NB4 (cell line): Measurements from ENCODE around the gene CLDN22.

Source experiments
- DNase-seq: peaks from one replicate; pipeline ENCODE4 v3.0.0; 2010; ENCODE audit warnings: low read depth
- H3K4me3 ChIP-seq: one replicate; pipeline ENCODE4 v1.5.1; 2011; ENCODE audit warnings: mild to moderate bottlenecking, low read depth, low read length, moderate library complexity
- MYC ChIP-seq: IDR thresholded peaks from 2 replicates; pipeline ENCODE4 v1.6.1; 2011; ENCODE audit warnings: low read depth, low read length
- POLR2A ChIP-seq: IDR thresholded peaks from 2 replicates; pipeline ENCODE4 v1.6.1; 2011; ENCODE audit warnings: mild to moderate bottlenecking; ENCODE audit not compliant: insufficient read length; ENCODE audit errors: extremely low read depth
- TF ChIP-seq, protein P1 (sequence below): IDR thresholded peaks from one replicate; pipeline ENCODE4 v1.5.1; 2012; ENCODE audit warnings: low read depth, low read length
- TF ChIP-seq, protein P2 (sequence below): IDR thresholded peaks from 2 replicates; pipeline ENCODE4 v1.6.1; 2011; ENCODE audit warnings: low read depth, low read length

The CLDN22 gene

DNA sequence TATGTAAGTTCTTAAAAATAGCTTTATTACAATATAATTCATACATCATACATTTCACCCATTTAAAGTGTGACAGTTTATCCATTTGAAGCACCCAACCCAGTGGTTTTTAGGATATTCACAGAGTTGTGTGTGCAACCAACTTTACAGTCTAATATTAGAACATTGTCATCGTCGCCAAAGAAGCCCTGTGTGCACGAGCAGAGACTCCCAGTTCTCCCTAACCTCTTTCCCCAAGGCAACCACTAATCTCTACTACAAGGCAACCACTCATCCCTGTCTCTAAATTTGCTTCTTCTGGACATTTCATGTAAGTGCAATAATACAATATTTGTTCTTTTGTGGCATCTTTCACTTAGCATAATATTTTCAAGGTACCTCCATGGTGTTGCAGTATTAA, 47.7 kb downstream of the CLDN22 start:
- TF ChIP-seq, protein P1, sequence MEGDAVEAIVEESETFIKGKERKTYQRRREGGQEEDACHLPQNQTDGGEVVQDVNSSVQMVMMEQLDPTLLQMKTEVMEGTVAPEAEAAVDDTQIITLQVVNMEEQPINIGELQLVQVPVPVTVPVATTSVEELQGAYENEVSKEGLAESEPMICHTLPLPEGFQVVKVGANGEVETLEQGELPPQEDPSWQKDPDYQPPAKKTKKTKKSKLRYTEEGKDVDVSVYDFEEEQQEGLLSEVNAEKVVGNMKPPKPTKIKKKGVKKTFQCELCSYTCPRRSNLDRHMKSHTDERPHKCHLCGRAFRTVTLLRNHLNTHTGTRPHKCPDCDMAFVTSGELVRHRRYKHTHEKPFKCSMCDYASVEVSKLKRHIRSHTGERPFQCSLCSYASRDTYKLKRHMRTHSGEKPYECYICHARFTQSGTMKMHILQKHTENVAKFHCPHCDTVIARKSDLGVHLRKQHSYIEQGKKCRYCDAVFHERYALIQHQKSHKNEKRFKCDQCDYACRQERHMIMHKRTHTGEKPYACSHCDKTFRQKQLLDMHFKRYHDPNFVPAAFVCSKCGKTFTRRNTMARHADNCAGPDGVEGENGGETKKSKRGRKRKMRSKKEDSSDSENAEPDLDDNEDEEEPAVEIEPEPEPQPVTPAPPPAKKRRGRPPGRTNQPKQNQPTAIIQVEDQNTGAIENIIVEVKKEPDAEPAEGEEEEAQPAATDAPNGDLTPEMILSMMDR = no peak
- no peak for TF ChIP-seq MYC
- no peak for TF ChIP-seq POLR2A
- TF ChIP-seq, protein P2, sequence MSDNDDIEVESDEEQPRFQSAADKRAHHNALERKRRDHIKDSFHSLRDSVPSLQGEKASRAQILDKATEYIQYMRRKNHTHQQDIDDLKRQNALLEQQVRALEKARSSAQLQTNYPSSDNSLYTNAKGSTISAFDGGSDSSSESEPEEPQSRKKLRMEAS = no peak
- H3K4me3 ChIP-seq = no peak overlapping the region
- DNase-seq = no peak

DNA sequence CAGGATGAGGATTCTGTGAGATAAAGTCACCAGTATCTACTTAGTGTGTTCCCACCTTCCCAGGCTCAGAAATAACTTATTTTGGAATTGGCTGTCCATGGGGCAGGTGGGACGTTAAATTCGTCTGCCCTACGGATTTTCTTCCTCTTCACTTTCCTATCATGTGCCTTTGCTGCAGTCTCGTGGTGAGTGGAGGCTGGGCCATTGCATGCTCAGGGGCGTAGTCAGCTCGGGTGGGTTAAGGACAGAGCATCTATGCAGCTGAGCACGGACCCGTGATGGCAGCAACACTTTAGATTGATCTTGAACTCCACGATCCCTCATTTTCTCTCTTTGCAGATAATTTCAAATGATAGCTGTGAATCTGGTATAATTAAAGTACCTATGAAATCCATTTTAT, 51.5 kb downstream of the CLDN22 start:
- H3K4me3 ChIP-seq = no peak overlapping the region
- DNase-seq = no peak
- TF ChIP-seq, protein P1 = no peak
- TF ChIP-seq POLR2A = no peak
- TF ChIP-seq, protein P2 = no peak
- TF ChIP-seq MYC = no peak
